IPS-15b (cell line): ENCODE data around the gene ACTG1.
"Not testable (repeated sequence)": the region's sequence is repeated elsewhere in the genome, so short reads cannot be mapped to it uniquely, and the experiment has no call there.

ENCODE experiments used
- H3K27me3 ChIP-seq: one replicate; pipeline ENCODE4 v1.6.1; 2013; ENCODE audit warnings: low read length; ENCODE audit not compliant: control insufficient read depth, insufficient read depth
- H3K36me3 ChIP-seq: one replicate; pipeline ENCODE4 v1.6.1; 2013; ENCODE audit warnings: low read length; ENCODE audit not compliant: control insufficient read depth, insufficient read depth
- H3K4me1 ChIP-seq: one replicate; pipeline ENCODE4 v1.6.1; 2013; ENCODE audit warnings: mild to moderate bottlenecking, low read length; ENCODE audit not compliant: control insufficient read depth, insufficient read depth
- H3K4me3 ChIP-seq: one replicate; pipeline ENCODE4 v1.5.1; 2013; ENCODE audit warnings: low read depth, low read length
- H3K9ac ChIP-seq: one replicate; pipeline ENCODE4 v1.6.1; 2013; ENCODE audit warnings: low read depth, mild to moderate bottlenecking, low read length
- H3K9me3 ChIP-seq: one replicate; pipeline ENCODE4 v1.6.1; 2013; ENCODE audit warnings: mild to moderate bottlenecking, low read length; ENCODE audit not compliant: control insufficient read depth, insufficient read depth

ACTG1 gene

DNA sequence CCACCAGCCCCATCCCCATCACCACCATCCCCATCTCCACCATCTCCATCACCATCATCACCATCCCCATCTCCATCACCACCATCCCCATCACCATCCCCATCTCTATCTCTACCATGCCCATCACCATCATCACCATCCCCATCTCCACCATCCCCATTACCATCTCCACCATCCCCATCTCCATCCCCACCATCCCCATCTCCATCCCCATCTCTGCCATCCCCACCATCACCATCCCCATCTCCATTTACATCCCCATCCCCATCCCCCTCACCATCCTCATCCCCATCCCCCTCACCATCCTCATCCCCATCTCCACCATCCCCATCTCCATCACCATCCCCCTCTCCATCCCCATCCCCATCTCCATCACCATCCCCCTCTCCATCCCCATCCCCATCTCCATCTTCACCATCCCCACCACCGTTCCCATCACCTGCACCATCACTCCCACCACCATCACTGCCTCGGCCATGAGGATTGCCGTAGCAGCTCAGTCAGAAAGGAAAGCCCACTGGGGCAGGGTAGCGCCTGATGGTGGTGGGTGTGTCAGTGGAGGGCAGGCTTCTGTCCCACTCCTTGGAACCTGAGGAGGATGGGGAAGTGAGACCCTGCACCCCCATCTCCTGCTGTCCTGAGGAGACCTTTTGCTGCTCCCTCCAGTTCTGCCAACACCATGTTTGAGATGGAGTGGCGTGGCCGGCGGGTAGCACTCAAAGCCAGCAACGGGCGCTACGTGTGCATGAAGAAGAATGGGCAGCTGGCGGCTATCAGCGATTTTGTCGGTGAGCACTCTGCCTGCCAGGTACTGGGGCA, 23.1 kb upstream of the ACTG1 start:
- Histone ChIP-seq H3K36me3 (peaks cover 4% of the 10 kb centered on the region), H3K4me3 (no peak overlapping the region), H3K4me1 (no peaks in the 10 kb centered on the region), H3K9ac (no peak overlapping the region), H3K9me3 (no peaks in the 10 kb centered on the region), H3K27me3 (peaks cover 6% of the 10 kb centered on the region)

GRCh38 chr17:81535007-81535328, 22.4 kb upstream of the ACTG1 start:
- Histone ChIP-seq H3K9me3 (no peaks in the 10 kb centered on the region), H3K4me1 (no peaks in the 10 kb centered on the region), H3K36me3 (peaks cover 2% of the 10 kb centered on the region), H3K9ac (no peak overlapping the region), H3K27me3 (peaks cover 6% of the 10 kb centered on the region), H3K4me3 (no peak overlapping the region)

DNA sequence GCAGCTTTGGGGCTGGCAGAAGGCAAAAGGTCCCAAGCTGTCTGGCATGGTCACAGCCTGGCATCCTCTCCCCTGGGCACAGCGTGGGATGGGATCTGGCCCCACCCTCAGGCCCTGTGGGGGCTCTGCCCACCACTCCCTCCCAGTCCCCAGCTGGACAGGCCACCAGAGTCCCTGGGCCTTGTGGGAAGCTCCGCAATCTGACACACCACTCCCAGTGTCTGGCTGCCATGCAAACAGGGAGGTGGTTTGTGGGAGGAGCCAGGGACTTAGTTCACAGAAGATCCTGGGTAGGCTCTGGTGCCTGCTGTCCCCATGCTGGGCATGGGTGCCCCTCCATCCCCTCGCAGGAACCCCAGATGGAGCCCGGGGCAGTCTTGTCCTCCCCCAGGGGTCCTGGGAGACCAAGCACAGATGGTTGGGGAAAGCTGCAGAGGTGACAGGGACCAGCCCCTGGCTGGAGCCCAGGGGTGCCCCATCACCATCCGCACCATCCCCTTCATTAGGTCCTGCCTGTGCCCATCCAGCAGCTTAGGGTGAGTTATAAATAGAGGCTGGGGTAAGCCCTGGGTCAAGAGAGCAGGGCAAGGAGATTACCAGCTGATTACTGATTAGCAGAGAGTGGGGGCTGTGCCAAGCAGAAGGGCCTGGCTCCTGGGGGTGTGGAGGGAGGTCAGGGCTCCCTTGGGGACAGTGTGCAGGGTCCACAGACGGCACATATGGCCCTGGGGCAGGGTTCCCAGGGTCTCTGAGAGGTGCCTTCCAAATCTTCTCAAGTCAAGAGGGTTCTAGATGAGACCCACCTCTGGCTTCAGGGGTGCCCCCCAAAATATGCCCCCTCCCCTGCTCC, 21.8 kb upstream of the ACTG1 start:
- Histone ChIP-seq H3K9me3 (no peaks in the 10 kb centered on the region), H3K36me3 (no peaks in the 10 kb centered on the region), H3K4me1 (no peaks in the 10 kb centered on the region), H3K9ac (no peak overlapping the region), H3K4me3 (no peak overlapping the region), H3K27me3 (peaks cover 6% of the 10 kb centered on the region)

GRCh38 chr17:81533339-81534141, 20.9 kb upstream of the ACTG1 start:
- Histone ChIP-seq H3K36me3 (no peaks in the 10 kb centered on the region), H3K9ac (no peak overlapping the region), H3K4me1 (no peaks in the 10 kb centered on the region), H3K9me3 (no peaks in the 10 kb centered on the region), H3K27me3 (peaks cover 6% of the 10 kb centered on the region), H3K4me3 (no peak overlapping the region)

GRCh38 chr17:81532490-81533287, 20.1 kb upstream of the ACTG1 start:
- no peaks in the 10 kb centered on the region for H3K36me3 ChIP-seq
- no peaks in the 10 kb centered on the region for H3K4me1 ChIP-seq
- no peak overlapping the region for H3K4me3 ChIP-seq
- H3K9me3 ChIP-seq, result no peaks in the 10 kb centered on the region
- H3K9ac ChIP-seq, result no peak overlapping the region
- H3K27me3 ChIP-seq, result peaks cover 6% of the 10 kb centered on the region

- H3K9ac ChIP-seq, result not testable (repeated sequence)
These were observed 19.4 kb upstream of the ACTG1 start for GRCh38 chr17:81531998-81532404.

GRCh38 chr17:81531013-81531412, 18.4 kb upstream of the ACTG1 start:
- H3K9ac ChIP-seq, H3K9me3 ChIP-seq, H3K27me3 ChIP-seq: not testable (repeated sequence)

More at GRCh38 chr17:81531998-81532404, 19.4 kb upstream of the ACTG1 start:
- not testable (repeated sequence) for H3K4me1 ChIP-seq, H3K36me3 ChIP-seq, H3K27me3 ChIP-seq, H3K9me3 ChIP-seq, H3K4me3 ChIP-seq

GRCh38 chr17:81529437-81529803, 16.8 kb upstream of the ACTG1 start:
- Histone ChIP-seq H3K27me3 (peaks cover under 1% of the 10 kb centered on the region), H3K36me3 (no peaks in the 10 kb centered on the region), H3K9ac (no peak overlapping the region), H3K4me1 (no peaks in the 10 kb centered on the region), H3K9me3 (no peaks in the 10 kb centered on the region), H3K4me3 (no peak overlapping the region)

More at GRCh38 chr17:81531013-81531412, 18.4 kb upstream of the ACTG1 start:
- not testable (repeated sequence) for H3K4me1 ChIP-seq, H3K36me3 ChIP-seq, H3K4me3 ChIP-seq

GRCh38 chr17:81528651-81529436, 16.2 kb upstream of the ACTG1 start:
- no peaks in the 10 kb centered on the region for H3K4me1 ChIP-seq
- H3K9ac ChIP-seq, result no peak overlapping the region
- no peaks in the 10 kb centered on the region for H3K9me3 ChIP-seq
- H3K4me3 ChIP-seq, result no peak overlapping the region
- no peaks in the 10 kb centered on the region for H3K36me3 ChIP-seq
- no peaks in the 10 kb centered on the region for H3K27me3 ChIP-seq

DNA sequence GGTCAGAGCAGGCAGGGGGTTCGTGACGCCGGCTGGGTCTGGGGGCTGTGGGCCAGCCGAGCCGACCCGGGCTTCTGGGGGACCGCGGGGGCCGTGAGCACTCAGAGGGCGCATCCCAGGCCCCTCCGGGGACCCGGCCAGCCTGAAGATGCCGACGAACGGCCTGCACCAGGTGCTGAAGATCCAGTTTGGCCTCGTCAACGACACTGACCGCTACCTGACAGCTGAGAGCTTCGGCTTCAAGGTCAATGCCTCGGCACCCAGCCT, 15.7 kb upstream of the ACTG1 start:
- Histone ChIP-seq H3K27me3 (no peaks in the 10 kb centered on the region), H3K4me3 (no peak overlapping the region), H3K4me1 (no peaks in the 10 kb centered on the region), H3K36me3 (no peaks in the 10 kb centered on the region), H3K9ac (no peak overlapping the region), H3K9me3 (no peaks in the 10 kb centered on the region)
